Stimulated activated naive CD8-positive, alpha-beta T cell treated with anti-CD3 and anti-CD28 coated beads, Interleukin-15, amount 100 ng/mL, for 72 hours (primary cell): ENCODE measurements around the gene SMURF2.

Source experiments
- ATAC-seq: fragments of 150-1000 bp; cut with Tn5 transposase; 2 replicates; pipeline ENCODE4 v1.10.0; 2021; ENCODE audit warnings: mild to moderate bottlenecking, moderate library complexity
- DNase-seq, 2 donors: peaks; one replicate each; pipeline ENCODE4 v3.0.0; 2021 to 2022
- H3K27ac Mint-ChIP-seq, 2 donors: one replicate each; pipeline ENCODE4 v1.8.0; 2022; ENCODE audit warnings: mild to moderate bottlenecking in 2 of 2, mixed read lengths in 2 of 2, moderate library complexity in 2 of 2
- H3K27me3 Mint-ChIP-seq: one replicate; pipeline ENCODE4 v1.8.0; 2022; ENCODE audit warnings: mixed read lengths
- H3K4me1 Mint-ChIP-seq: one replicate; pipeline ENCODE4 v1.8.0; 2022; ENCODE audit warnings: mild to moderate bottlenecking, mixed read lengths
- H3K4me3 Mint-ChIP-seq, 2 donors: one replicate each; pipeline ENCODE4 v1.8.0; 2022; ENCODE audit warnings: mild to moderate bottlenecking in 2 of 2, mixed read lengths in 2 of 2, moderate library complexity in 1 of 2
- H3K9me3 Mint-ChIP-seq, 2 donors: one replicate each; pipeline ENCODE4 v1.8.0; 2022; ENCODE audit warnings: mixed read lengths in 2 of 2

Gene SMURF2

DNA sequence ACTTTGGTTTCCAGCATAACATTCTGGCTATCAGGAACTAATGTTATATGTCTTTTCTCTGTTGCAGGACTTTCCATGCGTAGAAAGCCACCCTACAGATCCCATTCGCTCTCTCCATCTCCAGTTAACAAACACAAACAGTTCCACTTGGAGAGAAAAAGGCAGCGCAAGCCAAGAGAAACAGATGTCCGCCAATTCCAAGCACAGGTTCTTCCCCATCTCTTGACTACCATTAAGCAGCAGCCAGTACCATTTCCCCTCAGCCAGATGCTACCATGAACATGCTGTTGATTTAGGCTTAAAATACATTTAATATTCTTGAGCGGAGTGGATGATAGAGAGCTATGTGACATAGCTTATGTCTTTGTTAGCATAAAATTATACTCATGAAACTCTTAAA is 132.9 kb downstream of the SMURF2 start:
- H3K27ac Mint-ChIP-seq: peak overlapping the region in 1 of 2 donors; percentile 52

DNA sequence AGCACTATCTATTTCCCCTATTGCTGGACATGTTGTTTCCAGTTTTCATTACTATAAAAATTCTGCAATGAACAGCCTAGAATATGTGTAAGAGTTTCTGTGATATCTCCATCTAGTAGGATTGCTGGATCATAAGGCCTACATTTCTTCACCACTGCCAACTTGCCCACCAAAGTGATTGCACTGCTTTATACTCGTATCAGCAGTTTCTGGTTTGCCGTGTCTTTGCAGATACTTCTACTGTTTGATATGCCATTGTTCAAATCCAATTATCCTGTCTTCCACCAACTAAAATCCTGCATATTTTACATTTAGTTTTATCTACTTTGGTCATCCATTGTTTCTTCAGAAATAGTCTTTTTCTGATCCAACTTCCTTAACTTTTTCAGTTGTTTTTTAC is 134.2 kb downstream of the SMURF2 start:
- H3K27me3 Mint-ChIP-seq: no peaks in the 10 kb centered on the region
- no peaks in the 10 kb centered on the region for H3K9me3 Mint-ChIP-seq
- H3K4me3 Mint-ChIP-seq: no peak overlapping the region
- H3K27ac Mint-ChIP-seq: peak overlapping the region in 1 of 2 donors; percentile 62
- DNase-seq (no peak), ATAC-seq (no peak)
- no peaks in the 10 kb centered on the region for H3K4me1 Mint-ChIP-seq

More for the DNA sequence above, 132.9 kb downstream of the SMURF2 start:
- ATAC-seq: no peak
- no peaks in the 10 kb centered on the region for H3K9me3 Mint-ChIP-seq
- no peaks in the 10 kb centered on the region for H3K27me3 Mint-ChIP-seq
- DNase-seq: no peak
- no peak overlapping the region for H3K4me3 Mint-ChIP-seq
- peaks cover 5% of the 10 kb centered on the region for H3K4me1 Mint-ChIP-seq

DNA sequence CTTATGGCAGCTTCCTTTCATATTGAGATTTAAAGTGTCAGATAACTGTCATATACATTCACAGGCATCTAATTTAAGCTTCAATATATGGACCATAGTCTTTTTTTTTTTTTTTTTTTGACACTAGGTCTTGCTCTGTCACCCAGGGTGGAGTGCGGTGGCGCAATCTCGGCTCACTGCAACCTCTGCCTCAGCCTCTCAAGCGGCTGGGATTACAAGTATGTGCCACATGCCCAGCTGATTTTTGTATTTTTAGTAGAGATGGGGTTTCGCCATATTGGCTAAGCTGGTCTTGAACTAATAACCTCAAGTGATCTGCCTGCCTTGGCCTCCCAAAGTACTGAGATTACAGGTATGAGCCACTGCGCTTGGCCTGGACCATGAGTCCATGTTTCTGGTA is 141.7 kb downstream of the SMURF2 start:
- H3K4me1 Mint-ChIP-seq: peaks cover 8% of the 10 kb centered on the region
- H3K4me3 Mint-ChIP-seq: no peak overlapping the region
- no peaks in the 10 kb centered on the region for H3K27me3 Mint-ChIP-seq
- H3K9me3 Mint-ChIP-seq: no peaks in the 10 kb centered on the region
- no peak for DNase-seq
- ATAC-seq: no peak
- no peak overlapping the region for H3K27ac Mint-ChIP-seq

DNA sequence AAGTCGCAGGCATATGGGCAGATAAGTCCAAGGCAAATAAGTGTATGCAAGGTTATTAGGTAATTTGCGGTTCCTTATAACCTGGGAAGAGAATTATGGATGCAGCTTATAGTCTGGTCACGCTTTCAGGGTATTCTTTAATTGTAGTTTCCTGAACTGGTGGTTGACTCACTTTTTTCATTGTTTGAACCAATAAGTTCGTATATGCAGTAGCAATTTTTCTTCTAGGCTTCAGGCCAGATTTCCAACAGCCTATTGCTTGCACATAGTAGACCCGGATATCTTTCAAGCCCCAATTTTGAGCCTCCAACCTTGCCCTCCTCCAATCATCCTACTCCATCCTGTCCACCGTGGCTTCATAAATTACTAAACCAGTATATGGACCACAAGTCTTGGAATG is 142.5 kb downstream of the SMURF2 start:
- no peak for ATAC-seq
- Mint-ChIP-seq H3K4me3 (no peak overlapping the region), H3K4me1 (peaks cover 14% of the 10 kb centered on the region), H3K9me3 (no peaks in the 10 kb centered on the region), H3K27ac (no peak overlapping the region), H3K27me3 (no peaks in the 10 kb centered on the region)
- DNase-seq: no peak

DNA sequence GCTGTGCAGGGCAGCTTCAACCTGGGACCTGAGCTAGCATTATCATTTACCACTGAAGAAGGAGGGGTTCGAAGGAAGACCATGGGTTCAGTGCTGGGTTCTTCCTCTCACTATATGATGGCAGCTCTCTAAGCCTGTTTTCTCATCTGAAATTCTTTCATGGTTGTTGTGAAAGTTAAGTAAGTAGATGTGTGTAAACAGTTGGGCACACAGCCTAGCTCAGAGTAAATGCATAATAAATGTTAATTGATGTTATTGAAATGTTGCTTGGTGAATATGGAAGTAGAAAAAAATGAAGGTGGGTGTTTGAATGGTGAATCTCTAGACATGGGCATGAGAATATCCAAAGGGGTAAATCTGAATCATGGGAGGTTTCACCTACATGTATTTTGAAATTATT is 146.3 kb downstream of the SMURF2 start:
- Mint-ChIP-seq H3K4me1 (peaks cover 14% of the 10 kb centered on the region), H3K27me3 (no peaks in the 10 kb centered on the region), H3K4me3 (no peak overlapping the region), H3K9me3 (no peaks in the 10 kb centered on the region), H3K27ac (no peak overlapping the region)
- DNase-seq (no peak), ATAC-seq (no peak)

- ATAC-seq: no peak
Observed at GRCh38 chr17:64515419-64515818, 146.7 kb downstream of the SMURF2 start.

DNA sequence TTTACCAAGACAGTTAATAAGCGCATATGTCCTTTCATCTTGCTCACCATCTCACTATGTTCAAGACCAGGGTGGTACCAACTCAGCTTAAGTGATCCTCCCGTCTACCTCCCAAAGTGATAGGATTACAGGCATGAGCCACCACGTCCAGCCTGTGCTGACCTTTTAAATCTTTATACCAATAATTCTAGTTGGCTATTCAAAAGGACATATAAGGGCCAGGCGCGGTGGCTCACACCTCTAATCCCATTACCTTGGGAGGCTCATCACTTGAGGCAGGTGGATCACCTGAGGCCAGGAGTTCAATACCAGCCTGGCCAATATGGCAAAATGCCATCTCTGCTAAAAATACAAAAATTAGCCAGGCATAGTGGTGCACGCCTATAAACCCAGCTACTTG is 152.9 kb downstream of the SMURF2 start:
- no peaks in the 10 kb centered on the region for H3K9me3 Mint-ChIP-seq
- ATAC-seq: no peak
- DNase-seq: no peak
- no peak overlapping the region for H3K27ac Mint-ChIP-seq
- H3K27me3 Mint-ChIP-seq: no peaks in the 10 kb centered on the region
- H3K4me3 Mint-ChIP-seq: peak overlapping the region in 1 of 2 donors; percentile 63
- peaks cover 32% of the 10 kb centered on the region for H3K4me1 Mint-ChIP-seq

More at GRCh38 chr17:64515419-64515818, 146.7 kb downstream of the SMURF2 start:
- peaks cover 14% of the 10 kb centered on the region for H3K4me1 Mint-ChIP-seq
- H3K27me3 Mint-ChIP-seq: no peaks in the 10 kb centered on the region
- H3K9me3 Mint-ChIP-seq: no peaks in the 10 kb centered on the region
- H3K4me3 Mint-ChIP-seq: no peak overlapping the region
- H3K27ac Mint-ChIP-seq: peak overlapping the region in 1 of 2 donors; percentile 93
- no peak for DNase-seq

- Mint-ChIP-seq H3K27me3 (no peaks in the 10 kb centered on the region), H3K9me3 (no peaks in the 10 kb centered on the region), H3K4me1 (peaks cover 37% of the 10 kb centered on the region), H3K4me3 (peak overlapping the region; percentile 94 to 97), H3K27ac (no peak overlapping the region)
- DNase-seq (no peak), ATAC-seq (no peak)
Observed at GRCh38 chr17:64508683-64509082, 153.4 kb downstream of the SMURF2 start.

DNA sequence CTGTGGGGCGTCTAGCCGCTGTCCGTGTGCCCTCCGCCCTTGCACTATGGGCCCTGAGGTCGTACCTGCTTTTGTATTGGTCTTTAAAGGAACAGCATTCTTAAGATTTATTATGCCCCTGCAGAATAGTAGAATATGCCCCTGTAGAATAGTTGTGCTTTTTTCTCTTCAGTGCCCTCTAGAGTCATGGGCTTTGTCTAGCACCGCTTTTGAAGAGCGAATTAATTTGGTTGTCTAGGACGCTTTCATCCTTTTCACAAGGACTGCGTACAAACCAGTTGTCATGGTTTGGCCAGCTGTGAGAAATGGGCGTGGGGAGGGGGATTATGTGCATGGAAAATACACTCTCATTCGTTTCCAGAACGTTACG is 154.7 kb downstream of the SMURF2 start:
- H3K4me1 Mint-ChIP-seq: peaks cover 50% of the 10 kb centered on the region

DNA sequence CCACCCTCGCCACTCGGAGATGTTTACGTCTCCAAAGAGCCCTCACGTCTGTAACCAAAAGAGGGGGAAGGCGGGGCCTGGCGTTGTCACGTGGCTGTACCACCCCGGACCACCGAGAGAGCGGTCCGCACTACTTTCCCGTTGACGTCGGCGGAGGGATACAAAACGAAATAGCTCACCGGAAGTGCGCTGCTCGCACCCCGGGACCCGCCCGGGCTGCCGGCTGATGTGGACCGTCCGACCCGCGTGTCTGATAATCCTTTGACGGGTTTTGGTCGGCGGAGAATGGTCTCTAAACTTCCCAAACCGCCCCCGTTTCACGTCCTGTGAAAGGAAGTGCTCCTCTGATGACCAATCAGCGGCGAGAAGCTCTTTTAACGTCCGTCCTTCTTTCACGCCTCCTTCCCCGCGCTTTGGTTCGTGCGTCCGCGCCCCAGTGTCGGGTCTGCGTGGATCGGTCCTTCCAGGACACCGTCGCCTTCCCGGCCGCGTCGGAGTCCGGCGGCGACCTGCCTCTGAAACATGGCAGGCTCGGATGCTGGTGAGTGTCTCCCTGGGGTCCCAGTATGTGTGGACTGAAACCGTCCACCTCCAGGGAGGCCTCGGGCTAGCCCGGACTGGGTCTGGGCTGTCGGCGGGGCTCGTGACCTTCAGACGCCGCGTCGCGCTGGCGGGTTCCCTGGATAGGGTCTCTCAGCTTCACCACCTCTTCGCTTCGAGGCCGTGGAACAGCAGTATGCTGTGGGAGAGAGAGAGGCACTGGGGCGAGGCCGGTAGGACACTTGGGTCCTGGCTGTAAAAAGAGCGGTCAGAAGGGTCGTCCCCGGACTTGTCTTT is 155.3 kb downstream of the SMURF2 start, which contains the start of gene CEP95:
Gene CEP95, plus strand, starts transcription at position 402 of the 837 bp plus-strand sequence. Its CDS starts 121 bp downstream, at position 523.
- peaks cover 56% of the 10 kb centered on the region for H3K4me1 Mint-ChIP-seq
- H3K9me3 Mint-ChIP-seq: no peaks in the 10 kb centered on the region
- no peaks in the 10 kb centered on the region for H3K27me3 Mint-ChIP-seq
- H3K27ac Mint-ChIP-seq: peak within 1 kb of the TSS; percentile 100
- DNase-seq (peak; percentile 98), ATAC-seq (peak; percentile 68)
- H3K4me3 Mint-ChIP-seq: peak within 1 kb of the TSS; percentile 94 to 97

More for the DNA sequence above, 154.7 kb downstream of the SMURF2 start:
- Mint-ChIP-seq H3K27me3 (no peaks in the 10 kb centered on the region), H3K4me3 (peak overlapping the region; percentile 94 to 97), H3K27ac (peak overlapping the region; percentile 100), H3K9me3 (no peaks in the 10 kb centered on the region)
- DNase-seq: peak in 1 of 2 donors; percentile 46
- ATAC-seq: peak; percentile 36

GRCh38 chr17:64506201-64506575 is 155.9 kb downstream of the SMURF2 start, which contains the start of gene DDX5:
TSS of gene DDX5 (minus strand) at chr17:64506289. CDS start at chr17:64506119, 170 bp downstream.
- H3K9me3 Mint-ChIP-seq: no peaks in the 10 kb centered on the region
- peak within 1 kb of the TSS; percentile 94 to 97 for H3K4me3 Mint-ChIP-seq
- ATAC-seq: peak; percentile 77
- peaks cover 62% of the 10 kb centered on the region for H3K4me1 Mint-ChIP-seq
- peak; percentile 98 to 99 for DNase-seq
- H3K27ac Mint-ChIP-seq: peak within 1 kb of the TSS; percentile 100
- no peaks in the 10 kb centered on the region for H3K27me3 Mint-ChIP-seq

- Mint-ChIP-seq H3K4me1 (peaks cover 69% of the 10 kb centered on the region), H3K4me3 (peak overlapping the region; percentile 94 to 97), H3K27ac (peak overlapping the region; percentile 100), H3K27me3 (no peaks in the 10 kb centered on the region), H3K9me3 (no peaks in the 10 kb centered on the region)
- peak; percentile 33 for ATAC-seq
- peak; percentile 83 to 89 for DNase-seq
Observed at GRCh38 chr17:64505340-64506200, 156.5 kb downstream of the SMURF2 start.

DNA sequence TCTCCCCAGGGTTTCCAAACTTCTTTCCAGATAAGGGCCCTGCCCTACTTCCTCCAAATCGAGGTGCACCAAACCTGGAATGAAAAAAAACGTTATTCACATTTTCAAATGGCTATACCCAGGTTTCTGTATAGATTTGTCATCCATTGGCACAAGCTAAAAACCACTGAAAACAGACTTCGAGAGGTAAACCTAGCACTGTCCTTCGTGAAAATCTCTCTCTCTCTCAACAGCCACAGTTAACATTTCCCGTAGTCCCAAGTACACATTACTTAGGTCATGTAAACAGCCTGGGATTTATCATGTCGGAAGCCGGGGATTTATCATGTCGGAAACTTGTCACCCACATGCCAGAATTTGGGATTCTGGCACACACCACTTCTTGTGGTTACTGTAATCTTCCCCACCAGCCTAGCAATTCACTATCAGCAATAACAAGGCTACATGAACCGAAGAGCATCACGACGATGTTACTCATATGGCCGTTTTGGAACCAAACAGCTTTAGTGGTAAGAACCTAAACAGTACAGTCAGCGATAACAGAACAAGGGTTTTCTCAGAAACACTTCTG is 157.3 kb downstream of the SMURF2 start:
- Mint-ChIP-seq H3K27ac (peak overlapping the region; percentile 100), H3K4me3 (peak overlapping the region; percentile 94 to 97), H3K27me3 (no peaks in the 10 kb centered on the region), H3K4me1 (peaks cover 76% of the 10 kb centered on the region), H3K9me3 (no peaks in the 10 kb centered on the region)
- DNase-seq (no peak), ATAC-seq (peak; percentile 39)

DNA sequence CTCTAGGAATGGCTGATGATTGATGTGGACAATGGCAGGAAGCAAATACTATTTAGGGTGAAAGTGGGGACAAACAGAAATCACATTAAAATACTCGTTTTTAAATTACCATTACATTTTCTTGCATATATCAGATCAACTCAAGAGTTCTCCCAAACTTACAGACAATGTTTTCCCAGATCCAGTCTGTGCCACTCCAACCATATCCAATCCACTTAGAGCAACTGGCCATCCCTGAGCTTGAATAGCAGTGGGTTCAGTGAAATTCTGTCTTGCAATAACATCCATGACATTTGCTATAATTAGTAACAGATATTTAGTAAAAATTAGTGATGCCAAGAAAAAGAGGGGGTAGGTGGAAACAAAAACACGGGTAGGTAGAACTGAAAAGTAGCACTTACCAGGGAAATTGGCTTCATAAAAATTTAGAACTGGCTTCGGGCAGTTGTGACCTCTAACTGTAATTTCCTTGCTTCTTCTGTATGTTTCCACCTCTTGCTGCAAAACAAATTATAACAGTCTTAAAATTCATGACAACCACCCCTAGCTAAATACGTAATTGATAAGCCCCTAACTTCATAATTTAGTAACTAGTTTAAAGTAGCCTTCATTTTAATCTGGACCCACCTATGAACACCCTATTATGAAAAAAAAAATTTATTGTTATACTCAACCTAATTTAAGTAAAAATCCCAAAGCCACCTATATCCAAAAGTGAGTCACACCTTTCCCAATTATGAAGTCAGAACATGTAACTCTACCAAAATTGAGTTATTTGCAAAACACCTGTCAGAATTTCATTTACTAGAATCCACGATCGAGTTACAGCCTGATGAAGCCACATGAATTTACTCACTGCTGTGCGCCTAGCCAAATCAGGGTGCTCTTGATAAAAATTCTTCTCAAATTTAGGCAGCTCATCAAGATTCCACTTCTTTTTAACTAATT is 158.0 kb downstream of the SMURF2 start:
- Mint-ChIP-seq H3K9me3 (no peaks in the 10 kb centered on the region), H3K27ac (peak overlapping the region; percentile 100), H3K27me3 (no peaks in the 10 kb centered on the region), H3K4me3 (peak overlapping the region; percentile 94 to 97), H3K4me1 (peaks cover 82% of the 10 kb centered on the region)
- DNase-seq (no peak), ATAC-seq (no peak)
